Kidney (tissue), 14 donors: ENCODE data around the gene CRK. TPM values are rescaled to one million over a fixed set of nuclear protein-coding genes. Genes with fewer than 3 reads are reported as not detected.

Experiments used
- DNase-seq, 5 donors: peaks; one replicate each; pipeline ENCODE4 v3.0.0-alpha.2; 2013 to 2020
- FAIRE-seq: peaks from 2 replicates; lab custom pipeline; 2012; peaks lifted over from hg19 to GRCh38; lab: Jason Lieb, UNC
- H3K27ac ChIP-seq, 2 donors: one replicate each; pipeline ENCODE4 v1.7.0; 2013; ENCODE audit warnings: low read depth in 2 of 2, low read length in 2 of 2, inconsistent platforms in 1 of 2
- H3K27me3 ChIP-seq: one replicate; pipeline ENCODE4 v1.7.1; 2013; ENCODE audit warnings: low read length, inconsistent platforms; ENCODE audit not compliant: control insufficient read depth, insufficient read depth
- H3K36me3 ChIP-seq, 3 donors: one replicate each; pipeline versions ENCODE4 v1.7.0 to v1.7.1; 2013; ENCODE audit warnings: low read length in 3 of 3, control low read depth in 1 of 3, inconsistent platforms in 1 of 3; ENCODE audit not compliant: insufficient read depth in 3 of 3, control insufficient read depth in 2 of 3
- H3K4me1 ChIP-seq, 3 donors: one replicate each; pipeline versions ENCODE4 v1.7.0 to v1.7.1; 2013; ENCODE audit warnings: low read length in 3 of 3, inconsistent platforms in 1 of 3, low read depth in 1 of 3; ENCODE audit not compliant: control insufficient read depth in 2 of 3, insufficient read depth in 2 of 3
- H3K4me3 ChIP-seq, 3 donors: one replicate each; pipeline versions ENCODE4 v1.7.0 to v1.8.1; 2013; ENCODE audit warnings: low read length in 3 of 3, control low read depth in 1 of 3, inconsistent platforms in 1 of 3
- H3K9ac ChIP-seq, 3 donors: one replicate each; pipeline versions ENCODE4 v1.7.0 to v1.7.1; 2013; ENCODE audit warnings: low read length in 3 of 3, control low read depth in 1 of 3, inconsistent platforms in 1 of 3
- H3K9me3 ChIP-seq, 3 donors: one replicate each; pipeline versions ENCODE4 v1.7.0 to v1.7.1; 2013; ENCODE audit warnings: low read length in 3 of 3, control low read depth in 1 of 3, inconsistent platforms in 1 of 3; ENCODE audit not compliant: control insufficient read depth in 2 of 3, insufficient read depth in 1 of 3
- intact Hi-C: fragments of 100-400 bp; cut with DNase I; formaldehyde crosslinking; loops from one replicate; pipeline ENCODE4 v1.11.1; 2022
- polyA plus RNA-seq: library from polyadenylated mRNA; stranded (reverse); fragments of 350-450 nt; fragmentation: Illumina TruSeq; extraction: RNeasy Lipid Tissue Mini Kit (QIAGEN cat#74804); gene quantifications from one replicate; pipeline ENCODE4 v1.2.3, GENCODE V29; 2014; ENCODE audit warnings: low read depth, low replicate concordance; ENCODE audit not compliant: insufficient read depth
- total RNA-seq: library from RNA; stranded (reverse); fragmentation: NEBNext Ultra II Directional; extraction: Animal tissue kit (Norgen Biotek cat#: 25700); gene quantifications from one replicate; pipeline ENCODE4 v1.2.1, GENCODE V29; 2021
- TF ChIP-seq, protein P1 (sequence below): IDR thresholded peaks from 3 replicates; pipeline ENCODE4 v1.5.1; 2012; ENCODE audit warnings: mild to moderate bottlenecking, moderate library complexity, borderline replicate concordance; ENCODE audit not compliant: insufficient read depth; ENCODE audit errors: extremely low read depth
- donor health status: control.
- donor health status: control.
- donor health status: control.
- donor health status: control.
- donor health status: control.
- donor health status: DM: yes; HTN: yes; CAD: no.
- donor health status: Normal renal cell carcinoma (clear cell type).

CRK gene
- total and polyA plus RNA-seq, 2 donors from 2014 or later: 26.8 to 61.3 TPM

DNA sequence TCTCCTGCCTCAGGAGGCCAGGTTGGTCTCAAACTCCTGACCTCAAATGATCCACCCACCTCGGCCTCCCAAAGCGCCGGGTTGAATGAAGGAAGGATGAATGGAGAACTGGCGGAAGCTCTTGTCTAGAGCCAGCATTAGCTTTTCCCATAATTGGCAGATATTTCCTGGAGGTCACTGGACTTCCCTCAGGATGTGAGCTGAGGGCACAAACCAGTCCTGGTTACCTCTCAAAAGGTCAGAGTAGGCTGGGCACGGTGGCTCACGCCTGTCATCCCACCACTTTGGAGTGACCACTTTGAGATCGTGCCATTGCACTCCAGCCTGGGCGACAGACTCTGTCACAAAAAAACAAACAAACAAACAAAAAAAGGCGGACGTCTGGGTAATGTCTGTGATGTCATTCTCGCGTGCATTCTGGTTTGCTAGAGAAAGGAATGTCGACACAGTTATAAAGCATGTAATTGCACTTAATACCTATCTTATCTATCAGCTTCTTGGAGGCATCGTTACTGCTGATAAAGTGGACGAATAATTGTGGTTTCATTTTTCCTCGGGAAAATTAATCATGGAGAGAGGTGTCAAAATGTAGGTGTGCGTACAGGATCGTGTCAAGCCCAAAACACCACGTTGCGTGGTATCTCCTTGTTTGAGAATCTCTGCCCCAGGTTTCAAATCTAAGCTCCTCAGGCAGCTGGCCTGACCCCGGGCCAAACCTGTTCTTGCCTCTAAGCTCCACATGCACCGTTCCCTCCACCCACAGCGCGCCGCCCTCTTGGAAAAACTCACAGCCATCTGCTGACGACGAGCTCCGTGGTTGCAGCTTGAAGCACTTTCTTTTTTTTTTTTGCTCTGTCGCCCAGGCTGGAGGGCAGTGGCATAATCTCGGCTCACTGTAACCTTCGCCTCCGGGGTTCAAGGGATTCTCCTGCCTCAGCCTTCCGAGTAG lies 6.4 kb upstream of the CRK start:
- Histone ChIP-seq H3K9ac (no peak overlapping the region), H3K4me1 (peaks cover 0 to 6% (median 2%) of the 10 kb centered on the region in 3 donors), H3K36me3 (peaks cover 0 to 7% (median 0%) of the 10 kb centered on the region in 3 donors), H3K27me3 (no peaks in the 10 kb centered on the region), H3K27ac (no peak overlapping the region), H3K4me3 (no peak overlapping the region), H3K9me3 (no peaks in the 10 kb centered on the region)
- intact Hi-C loops: no loop called here
- DNase-seq (no peak), FAIRE-seq (no peak)
- TF ChIP-seq, protein P1, sequence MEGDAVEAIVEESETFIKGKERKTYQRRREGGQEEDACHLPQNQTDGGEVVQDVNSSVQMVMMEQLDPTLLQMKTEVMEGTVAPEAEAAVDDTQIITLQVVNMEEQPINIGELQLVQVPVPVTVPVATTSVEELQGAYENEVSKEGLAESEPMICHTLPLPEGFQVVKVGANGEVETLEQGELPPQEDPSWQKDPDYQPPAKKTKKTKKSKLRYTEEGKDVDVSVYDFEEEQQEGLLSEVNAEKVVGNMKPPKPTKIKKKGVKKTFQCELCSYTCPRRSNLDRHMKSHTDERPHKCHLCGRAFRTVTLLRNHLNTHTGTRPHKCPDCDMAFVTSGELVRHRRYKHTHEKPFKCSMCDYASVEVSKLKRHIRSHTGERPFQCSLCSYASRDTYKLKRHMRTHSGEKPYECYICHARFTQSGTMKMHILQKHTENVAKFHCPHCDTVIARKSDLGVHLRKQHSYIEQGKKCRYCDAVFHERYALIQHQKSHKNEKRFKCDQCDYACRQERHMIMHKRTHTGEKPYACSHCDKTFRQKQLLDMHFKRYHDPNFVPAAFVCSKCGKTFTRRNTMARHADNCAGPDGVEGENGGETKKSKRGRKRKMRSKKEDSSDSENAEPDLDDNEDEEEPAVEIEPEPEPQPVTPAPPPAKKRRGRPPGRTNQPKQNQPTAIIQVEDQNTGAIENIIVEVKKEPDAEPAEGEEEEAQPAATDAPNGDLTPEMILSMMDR: no peak

DNA sequence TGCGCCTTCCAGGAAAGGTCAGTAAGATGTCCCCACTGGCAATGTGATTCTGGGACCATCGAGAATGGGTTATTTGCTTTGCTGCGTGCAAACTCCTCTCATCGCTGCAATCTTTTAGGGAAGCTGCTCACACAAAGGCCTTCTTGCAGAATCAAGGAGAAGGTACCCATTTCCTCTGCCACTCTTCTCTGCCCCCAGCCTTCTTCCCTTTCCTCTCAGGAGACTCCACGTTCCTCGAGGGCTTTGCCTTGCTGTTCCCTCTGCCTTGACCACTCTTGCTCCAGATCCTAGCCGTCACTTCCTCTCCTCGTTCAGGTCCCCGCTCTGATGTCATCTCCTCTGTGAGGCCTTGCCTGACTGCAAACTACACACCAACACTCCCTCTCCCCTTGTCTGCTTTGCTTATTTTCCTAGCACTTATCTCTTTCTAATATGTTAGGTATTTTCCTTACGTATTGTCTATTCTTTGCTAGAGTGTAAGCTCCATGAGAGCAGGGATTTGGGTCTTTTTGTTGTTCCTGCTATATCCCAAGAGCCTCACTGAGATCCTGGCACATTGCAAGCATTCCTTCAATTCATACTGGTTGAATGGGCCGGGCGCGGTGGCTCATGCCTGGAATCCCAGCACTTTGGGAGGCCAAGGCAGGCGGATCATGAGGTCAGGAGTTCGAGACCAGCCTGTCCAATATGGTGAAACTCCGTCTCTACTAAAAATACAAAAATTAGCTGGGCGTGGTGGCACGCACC lies 5.3 kb upstream of the CRK start:
- DNase-seq (no peak), FAIRE-seq (no peak)
- H3K27ac ChIP-seq: no peak overlapping the region
- H3K9me3 ChIP-seq: no peaks in the 10 kb centered on the region
- no peaks in the 10 kb centered on the region for H3K27me3 ChIP-seq
- TF ChIP-seq, protein P1: no peak
- intact Hi-C loops: no loop called here
- no peak overlapping the region for H3K4me3 ChIP-seq
- H3K36me3 ChIP-seq: peaks cover 0 to 4% (median 0%) of the 10 kb centered on the region in 3 donors
- peaks cover 0 to 10% (median 5%) of the 10 kb centered on the region in 3 donors for H3K4me1 ChIP-seq
- H3K9ac ChIP-seq: no peak overlapping the region

DNA sequence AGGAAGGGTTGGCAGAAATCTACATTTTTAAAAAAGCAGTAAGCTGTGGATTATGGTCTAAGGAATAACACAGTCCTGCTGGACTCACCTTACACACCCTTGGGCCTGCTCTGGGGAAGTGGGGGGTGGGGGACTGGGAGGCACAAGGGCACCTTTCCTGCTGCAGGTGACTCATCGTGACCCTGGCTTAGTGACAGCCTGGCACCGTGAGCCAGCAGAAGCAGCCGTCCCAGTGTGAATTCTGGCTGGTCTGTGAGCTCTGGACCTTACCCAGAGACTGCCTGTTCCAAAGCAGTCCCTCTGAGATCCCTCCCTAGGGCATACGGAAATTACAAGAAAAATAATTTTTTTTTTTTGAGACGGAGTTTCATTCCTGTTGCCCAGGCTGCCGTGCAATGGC lies 4.2 kb upstream of the CRK start:
- intact Hi-C loops: no loop called here
- Histone ChIP-seq H3K9ac (peak overlapping the region in 1 of 3 donors; percentile 38), H3K36me3 (peaks cover 0 to 4% (median 0%) of the 10 kb centered on the region in 3 donors), H3K9me3 (no peaks in the 10 kb centered on the region), H3K27me3 (no peaks in the 10 kb centered on the region), H3K4me3 (no peak overlapping the region), H3K4me1 (peaks cover 0 to 11% (median 5%) of the 10 kb centered on the region in 3 donors), H3K27ac (peak overlapping the region in 1 of 2 donors; percentile 66)
- DNase-seq (peak in 1 of 5 donors; percentile 94), FAIRE-seq (no peak)
- TF ChIP-seq, protein P1: no peak
